ENCODE measurements around the gene GRB14. TPM values are rescaled to one million over a fixed set of nuclear protein-coding genes. Genes with fewer than 3 reads are reported as not detected.

Gene GRB14
- total and polyA plus RNA-seq, 8 donors: 4.1 to 75.4 (median 60.0) TPM

DNA sequence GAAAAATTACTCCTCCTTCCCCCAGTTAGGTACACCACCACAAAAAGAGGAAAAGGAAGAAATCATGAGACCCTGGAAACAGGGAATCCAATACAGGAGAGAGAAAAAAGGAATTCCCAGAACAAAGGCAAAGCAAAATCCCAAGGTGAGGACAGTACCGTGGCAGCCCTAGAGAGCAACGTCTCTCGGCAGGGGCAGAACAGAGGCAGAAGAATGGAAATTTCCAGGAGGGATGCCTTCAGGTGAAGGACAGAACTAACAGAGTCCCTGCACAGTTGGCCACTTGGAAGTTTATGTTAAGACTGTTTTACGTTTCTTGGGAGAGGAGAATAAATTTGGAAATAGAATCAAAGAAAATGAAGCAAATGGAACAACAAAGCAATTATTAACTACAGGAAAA, 27.7 kb downstream of the GRB14 start:
- ATAC-seq (no peak), DNase-seq (no peak)
- Histone ChIP-seq H3K27ac (no peak overlapping the region), H3K4me3 (no peak overlapping the region), H3K9me3 (peaks cover 0 to 9% of the 10 kb centered on the region in 2 donors), H3K4me1 (no peaks in the 10 kb centered on the region), H3K27me3 (no peaks in the 10 kb centered on the region), H3K36me3 (no peaks in the 10 kb centered on the region)
- TF ChIP-seq, protein P1, sequence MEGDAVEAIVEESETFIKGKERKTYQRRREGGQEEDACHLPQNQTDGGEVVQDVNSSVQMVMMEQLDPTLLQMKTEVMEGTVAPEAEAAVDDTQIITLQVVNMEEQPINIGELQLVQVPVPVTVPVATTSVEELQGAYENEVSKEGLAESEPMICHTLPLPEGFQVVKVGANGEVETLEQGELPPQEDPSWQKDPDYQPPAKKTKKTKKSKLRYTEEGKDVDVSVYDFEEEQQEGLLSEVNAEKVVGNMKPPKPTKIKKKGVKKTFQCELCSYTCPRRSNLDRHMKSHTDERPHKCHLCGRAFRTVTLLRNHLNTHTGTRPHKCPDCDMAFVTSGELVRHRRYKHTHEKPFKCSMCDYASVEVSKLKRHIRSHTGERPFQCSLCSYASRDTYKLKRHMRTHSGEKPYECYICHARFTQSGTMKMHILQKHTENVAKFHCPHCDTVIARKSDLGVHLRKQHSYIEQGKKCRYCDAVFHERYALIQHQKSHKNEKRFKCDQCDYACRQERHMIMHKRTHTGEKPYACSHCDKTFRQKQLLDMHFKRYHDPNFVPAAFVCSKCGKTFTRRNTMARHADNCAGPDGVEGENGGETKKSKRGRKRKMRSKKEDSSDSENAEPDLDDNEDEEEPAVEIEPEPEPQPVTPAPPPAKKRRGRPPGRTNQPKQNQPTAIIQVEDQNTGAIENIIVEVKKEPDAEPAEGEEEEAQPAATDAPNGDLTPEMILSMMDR (IDR thresholded peaks at IDR 0.05): no peak
- intact Hi-C loops (cut with DNase I): no loop called here

- TF ChIP-seq, protein P1 (IDR thresholded peaks at IDR 0.05): no peak
- Histone ChIP-seq H3K36me3 (no peaks in the 10 kb centered on the region), H3K4me1 (no peaks in the 10 kb centered on the region), H3K27me3 (no peaks in the 10 kb centered on the region), H3K4me3 (no peak overlapping the region), H3K27ac (no peak overlapping the region), H3K9me3 (peaks cover 0 to 9% of the 10 kb centered on the region in 2 donors)
- ATAC-seq (no peak), DNase-seq (no peak)
- intact Hi-C loops (cut with DNase I): no loop called here
Measured at GRCh38 chr2:164589522-164589921, 31.8 kb downstream of the GRB14 start.

- ATAC-seq: no peak
Measured at GRCh38 chr2:164581050-164581449, 40.2 kb downstream of the GRB14 start.

DNA sequence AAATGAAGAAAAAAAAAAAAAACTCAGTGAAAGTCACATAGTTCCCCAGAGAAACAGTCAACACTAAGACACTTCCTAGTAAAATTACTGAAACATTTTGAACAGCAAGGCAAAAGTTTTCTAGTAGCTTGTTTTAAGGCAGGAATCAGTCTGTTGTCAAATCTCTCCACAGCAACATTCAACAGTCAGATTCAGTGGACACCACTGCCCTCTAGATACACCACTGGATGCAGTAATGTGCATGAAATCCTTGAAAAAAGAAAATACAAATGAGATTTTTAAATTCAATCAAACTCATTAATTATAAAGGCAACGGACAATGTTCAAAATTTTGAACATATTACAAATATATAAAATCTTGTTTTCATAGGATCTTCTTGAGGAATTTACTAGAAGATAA, 46.4 kb downstream of the GRB14 start:
- DNase-seq: no peak
- Histone ChIP-seq H3K36me3 (no peaks in the 10 kb centered on the region), H3K27ac (no peak overlapping the region), H3K4me3 (no peak overlapping the region), H3K4me1 (no peaks in the 10 kb centered on the region), H3K27me3 (no peaks in the 10 kb centered on the region), H3K9me3 (no peaks in the 10 kb centered on the region)
- intact Hi-C loops (cut with DNase I): no loop called here
- no peak for ATAC-seq
- TF ChIP-seq, protein P1 (IDR thresholded peaks at IDR 0.05): no peak

More at GRCh38 chr2:164581050-164581449, 40.2 kb downstream of the GRB14 start:
- no peaks in the 10 kb centered on the region for H3K4me1 ChIP-seq
- H3K4me3 ChIP-seq: no peak overlapping the region
- H3K36me3 ChIP-seq: no peaks in the 10 kb centered on the region
- H3K9me3 ChIP-seq: no peaks in the 10 kb centered on the region
- intact Hi-C loops (cut with DNase I): no loop called here
- no peak overlapping the region for H3K27ac ChIP-seq
- TF ChIP-seq, protein P1 (IDR thresholded peaks at IDR 0.05): no peak
- H3K27me3 ChIP-seq: no peaks in the 10 kb centered on the region
- no peak for DNase-seq

DNA sequence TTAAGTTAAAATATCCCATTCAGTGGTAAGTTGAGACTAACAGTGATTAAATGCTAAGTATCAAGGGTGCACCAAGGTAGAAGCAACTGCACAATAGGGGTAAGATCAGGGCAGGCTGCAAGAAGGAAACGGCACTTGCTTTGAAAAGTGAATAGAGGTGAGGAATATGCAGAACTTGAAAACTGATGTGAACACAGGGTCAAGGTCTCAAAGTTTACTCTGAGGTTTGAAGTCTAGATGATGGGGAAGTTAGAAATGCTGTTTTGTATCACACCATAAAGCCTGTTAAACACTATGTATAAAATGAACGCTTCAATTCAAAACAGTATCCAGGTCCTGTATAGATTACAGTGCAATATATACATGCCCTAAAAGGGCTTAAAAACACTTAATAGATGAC, 50.8 kb downstream of the GRB14 start:
- no peaks in the 10 kb centered on the region for H3K9me3 ChIP-seq
- intact Hi-C loops (cut with DNase I): no loop called here
- H3K27ac ChIP-seq: no peak overlapping the region

More for the DNA sequence above, 50.8 kb downstream of the GRB14 start:
- H3K27me3 ChIP-seq: no peaks in the 10 kb centered on the region
- ATAC-seq (no peak), DNase-seq (no peak)
- H3K36me3 ChIP-seq: no peaks in the 10 kb centered on the region
- TF ChIP-seq, protein P1 (IDR thresholded peaks at IDR 0.05): no peak
- H3K4me1 ChIP-seq: no peaks in the 10 kb centered on the region
- no peak overlapping the region for H3K4me3 ChIP-seq

Measured in left lung (tissue), 10 donors.